GM23338 (cell line): ENCODE results near the gene ATXN2. TPM values are rescaled to one million over a fixed set of nuclear protein-coding genes. Genes with fewer than 3 reads are reported as not detected.

Experiments
- ATAC-seq: fragments of 200-7000 bp; cut with Tn5 transposase; 3 replicates; pipeline ENCODE4 v1.9.1; 2020
- DNase-seq: peaks from one replicate; pipeline ENCODE4 v3.0.0-alpha.2; 2015; ENCODE audit warnings: low spot score
- H2AFZ ChIP-seq: fragments of 200-600 bp; sonication (generic); 2 replicates; pipeline ENCODE4 v1.8.0; 2016; ENCODE audit warnings: antibody characterized with exemption, mild to moderate bottlenecking, moderate library complexity
- H3F3A ChIP-seq: fragments of 200-600 bp; sonication (generic); replicated peaks from 2 replicates; pipeline ENCODE4 v1.8.0; 2017; ENCODE audit warnings: antibody characterized with exemption, mixed run types, low read depth
- H3K27ac ChIP-seq: fragments of 200-600 bp; sonication (generic); 2 replicates; pipeline ENCODE4 v1.6.1; 2016; ENCODE audit warnings: low read depth
- H3K27me3 ChIP-seq: fragments of 200-600 bp; sonication (generic); 2 replicates; pipeline ENCODE4 v1.8.0; 2016; ENCODE audit warnings: mild to moderate bottlenecking, mixed run types, moderate library complexity; ENCODE audit not compliant: insufficient read depth
- H3K36me3 ChIP-seq: fragments of 200-600 bp; sonication (generic); 2 replicates; pipeline ENCODE4 v1.8.0; 2016; ENCODE audit warnings: mild to moderate bottlenecking; ENCODE audit not compliant: insufficient read depth
- H3K4me1 ChIP-seq: fragments of 200-600 bp; sonication (generic); 2 replicates; pipeline ENCODE4 v1.8.0; 2016; ENCODE audit warnings: mild to moderate bottlenecking, moderate library complexity; ENCODE audit not compliant: insufficient read depth
- H3K4me2 ChIP-seq: fragments of 200-600 bp; sonication (generic); 2 replicates; pipeline ENCODE4 v1.7.1; 2017; ENCODE audit warnings: mixed run types
- H3K4me3 ChIP-seq: fragments of 200-600 bp; sonication (generic); 2 replicates; pipeline ENCODE4 v1.6.1; 2016; ENCODE audit warnings: mixed run types
- H3K79me2 ChIP-seq: fragments of 200-600 bp; sonication (generic); replicated peaks from 2 replicates; pipeline ENCODE4 v1.8.0; 2017; ENCODE audit warnings: mild to moderate bottlenecking; ENCODE audit not compliant: insufficient read depth
- H3K9me2 ChIP-seq: fragments of 200-600 bp; sonication (generic); 2 replicates; pipeline ENCODE4 v1.8.0; 2017; ENCODE audit not compliant: insufficient read depth
- H4K20me1 ChIP-seq: fragments of 200-600 bp; sonication (generic); replicated peaks from 2 replicates; pipeline ENCODE4 v1.8.0; 2017; ENCODE audit warnings: mild to moderate bottlenecking; ENCODE audit not compliant: insufficient read depth
- H3K27ac Mint-ChIP-seq: 2 replicates; pipeline ENCODE4 v1.8.0; 2020; ENCODE audit warnings: inconsistent platforms, mild to moderate bottlenecking, moderate library complexity, mixed read lengths
- H3K27me3 Mint-ChIP-seq: 3 replicates; pipeline ENCODE4 v1.8.0; 2022; ENCODE audit warnings: low read depth, mild to moderate bottlenecking, moderate library complexity, mixed read lengths, inconsistent platforms; ENCODE audit not compliant: insufficient read depth, poor library complexity
- H3K36me3 Mint-ChIP-seq: 3 replicates; pipeline ENCODE4 v1.8.0; 2021; ENCODE audit warnings: low read depth, mild to moderate bottlenecking, inconsistent platforms, moderate library complexity, mixed read lengths
- H3K4me1 Mint-ChIP-seq: 3 replicates; pipeline ENCODE4 v1.8.0; 2020; ENCODE audit warnings: mild to moderate bottlenecking, inconsistent platforms, mixed read lengths
- H3K4me3 Mint-ChIP-seq: 3 replicates; pipeline ENCODE4 v1.8.0; 2021; ENCODE audit warnings: moderate library complexity, mild to moderate bottlenecking, inconsistent platforms, mixed read lengths
- H3K9me3 Mint-ChIP-seq: 3 replicates; pipeline ENCODE4 v1.8.0; 2020; ENCODE audit warnings: moderate library complexity, mild to moderate bottlenecking, inconsistent platforms, mixed read lengths
- CREB1 ChIP-seq: fragments of 250-450 bp; sonication (Bioruptor Pico); IDR thresholded peaks from 2 replicates; pipeline ENCODE4 v1.5.0; 2020; ENCODE audit warnings: low read depth, mild to moderate bottlenecking, moderate library complexity
- EZH2 ChIP-seq: fragments of 200-600 bp; sonication (generic); IDR thresholded peaks from one replicate; pipeline ENCODE4 v1.8.0; 2017; ENCODE audit warnings: antibody characterized with exemption, mild to moderate bottlenecking, low read depth; ENCODE audit not compliant: unreplicated experiment
- EZH2phosphoT487 ChIP-seq: fragments of 200-600 bp; sonication (generic); IDR thresholded peaks from one replicate; pipeline ENCODE4 v1.8.1; 2018; ENCODE audit warnings: antibody characterized with exemption; ENCODE audit not compliant: unreplicated experiment
- JUNB ChIP-seq: IDR thresholded peaks from one replicate; pipeline ENCODE4 v1.6.1; 2016; ENCODE audit warnings: antibody characterized with exemption; ENCODE audit not compliant: unreplicated experiment
- NANOG ChIP-seq: IDR thresholded peaks from 2 replicates; pipeline ENCODE4 v1.6.1; 2016; ENCODE audit warnings: antibody characterized with exemption, borderline replicate concordance
- POLR2AphosphoS5 ChIP-seq: IDR thresholded peaks from 2 replicates; pipeline ENCODE4 v1.6.1; 2016; ENCODE audit warnings: antibody characterized with exemption, low read depth
- REST ChIP-seq: IDR thresholded peaks from one replicate; pipeline ENCODE4 v1.6.1; 2018; ENCODE audit warnings: antibody characterized with exemption; ENCODE audit not compliant: unreplicated experiment
- STAT1 ChIP-seq: IDR thresholded peaks from one replicate; pipeline ENCODE4 v1.6.1; 2016; ENCODE audit warnings: antibody characterized with exemption; ENCODE audit not compliant: unreplicated experiment
- ZNF114 ChIP-seq: fragments of 250-450 bp; sonication (Bioruptor Pico); IDR thresholded peaks from 2 replicates; pipeline ENCODE4 v1.5.0; 2020; ENCODE audit warnings: mild to moderate bottlenecking, moderate library complexity
- ZNF331 ChIP-seq: fragments of 250-450 bp; sonication (Bioruptor Pico); IDR thresholded peaks from 2 replicates; pipeline ENCODE4 v1.5.0; 2020; ENCODE audit warnings: low read depth, mild to moderate bottlenecking, moderate library complexity
- polyA plus RNA-seq: library from polyadenylated mRNA; unstranded; fragments of >200 nt; fragmentation: Nextera tagmentation; extraction: Ambion mirVana; gene quantifications from 2 replicates; pipeline ENCODE4 v1.2.1, GENCODE V29; 2016
- total RNA-seq: library from RNA; depleted of rRNA; stranded (reverse); fragments of >200 nt; shearing (Covaris generic); gene quantifications from 2 replicates; pipeline ENCODE4 v1.2.3, GENCODE V29; 2014
- TF ChIP-seq, protein P1 (sequence below): fragments of 250-450 bp; sonication (Bioruptor Pico); IDR thresholded peaks from 2 replicates; pipeline ENCODE4 v1.5.0; 2020; ENCODE audit warnings: mild to moderate bottlenecking, moderate library complexity
- TF ChIP-seq, protein P2 (sequence below), 2 experiments: fragments of 200-600 bp in 1 of 2; sonication (generic) in 1 of 2; conservative IDR thresholded peaks; 2 replicates each; pipeline versions ENCODE4 v1.5.1 to v1.6.1; 2016 to 2017; ENCODE audit warnings: antibody characterized with exemption in 2 of 2, low read depth in 2 of 2, mild to moderate bottlenecking in 2 of 2, moderate library complexity in 1 of 2

The ATXN2 gene
- total and polyA plus RNA-seq, 2 experiments from 2014 or later = 44.8 to 59.5 TPM

DNA sequence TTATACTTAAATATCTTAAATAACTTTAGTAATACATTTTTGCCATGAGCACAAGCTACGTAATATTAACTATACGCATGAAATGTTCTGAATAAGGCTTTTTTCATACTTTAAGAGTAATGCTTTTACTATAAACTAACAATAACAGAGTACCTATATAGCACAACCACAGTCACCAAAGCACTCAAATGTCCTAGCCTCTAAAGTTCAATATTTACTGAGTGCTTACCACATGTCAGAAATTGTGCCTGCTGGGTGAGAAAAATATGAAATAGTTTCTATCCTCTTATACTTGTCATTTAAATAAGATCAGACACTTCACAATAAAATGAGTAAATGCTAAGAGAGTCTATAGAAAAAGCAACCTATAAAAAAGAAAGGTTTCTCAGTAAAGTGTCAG is 110.3 kb downstream of the ATXN2 start (continued):
- TF ChIP-seq, protein P1, sequence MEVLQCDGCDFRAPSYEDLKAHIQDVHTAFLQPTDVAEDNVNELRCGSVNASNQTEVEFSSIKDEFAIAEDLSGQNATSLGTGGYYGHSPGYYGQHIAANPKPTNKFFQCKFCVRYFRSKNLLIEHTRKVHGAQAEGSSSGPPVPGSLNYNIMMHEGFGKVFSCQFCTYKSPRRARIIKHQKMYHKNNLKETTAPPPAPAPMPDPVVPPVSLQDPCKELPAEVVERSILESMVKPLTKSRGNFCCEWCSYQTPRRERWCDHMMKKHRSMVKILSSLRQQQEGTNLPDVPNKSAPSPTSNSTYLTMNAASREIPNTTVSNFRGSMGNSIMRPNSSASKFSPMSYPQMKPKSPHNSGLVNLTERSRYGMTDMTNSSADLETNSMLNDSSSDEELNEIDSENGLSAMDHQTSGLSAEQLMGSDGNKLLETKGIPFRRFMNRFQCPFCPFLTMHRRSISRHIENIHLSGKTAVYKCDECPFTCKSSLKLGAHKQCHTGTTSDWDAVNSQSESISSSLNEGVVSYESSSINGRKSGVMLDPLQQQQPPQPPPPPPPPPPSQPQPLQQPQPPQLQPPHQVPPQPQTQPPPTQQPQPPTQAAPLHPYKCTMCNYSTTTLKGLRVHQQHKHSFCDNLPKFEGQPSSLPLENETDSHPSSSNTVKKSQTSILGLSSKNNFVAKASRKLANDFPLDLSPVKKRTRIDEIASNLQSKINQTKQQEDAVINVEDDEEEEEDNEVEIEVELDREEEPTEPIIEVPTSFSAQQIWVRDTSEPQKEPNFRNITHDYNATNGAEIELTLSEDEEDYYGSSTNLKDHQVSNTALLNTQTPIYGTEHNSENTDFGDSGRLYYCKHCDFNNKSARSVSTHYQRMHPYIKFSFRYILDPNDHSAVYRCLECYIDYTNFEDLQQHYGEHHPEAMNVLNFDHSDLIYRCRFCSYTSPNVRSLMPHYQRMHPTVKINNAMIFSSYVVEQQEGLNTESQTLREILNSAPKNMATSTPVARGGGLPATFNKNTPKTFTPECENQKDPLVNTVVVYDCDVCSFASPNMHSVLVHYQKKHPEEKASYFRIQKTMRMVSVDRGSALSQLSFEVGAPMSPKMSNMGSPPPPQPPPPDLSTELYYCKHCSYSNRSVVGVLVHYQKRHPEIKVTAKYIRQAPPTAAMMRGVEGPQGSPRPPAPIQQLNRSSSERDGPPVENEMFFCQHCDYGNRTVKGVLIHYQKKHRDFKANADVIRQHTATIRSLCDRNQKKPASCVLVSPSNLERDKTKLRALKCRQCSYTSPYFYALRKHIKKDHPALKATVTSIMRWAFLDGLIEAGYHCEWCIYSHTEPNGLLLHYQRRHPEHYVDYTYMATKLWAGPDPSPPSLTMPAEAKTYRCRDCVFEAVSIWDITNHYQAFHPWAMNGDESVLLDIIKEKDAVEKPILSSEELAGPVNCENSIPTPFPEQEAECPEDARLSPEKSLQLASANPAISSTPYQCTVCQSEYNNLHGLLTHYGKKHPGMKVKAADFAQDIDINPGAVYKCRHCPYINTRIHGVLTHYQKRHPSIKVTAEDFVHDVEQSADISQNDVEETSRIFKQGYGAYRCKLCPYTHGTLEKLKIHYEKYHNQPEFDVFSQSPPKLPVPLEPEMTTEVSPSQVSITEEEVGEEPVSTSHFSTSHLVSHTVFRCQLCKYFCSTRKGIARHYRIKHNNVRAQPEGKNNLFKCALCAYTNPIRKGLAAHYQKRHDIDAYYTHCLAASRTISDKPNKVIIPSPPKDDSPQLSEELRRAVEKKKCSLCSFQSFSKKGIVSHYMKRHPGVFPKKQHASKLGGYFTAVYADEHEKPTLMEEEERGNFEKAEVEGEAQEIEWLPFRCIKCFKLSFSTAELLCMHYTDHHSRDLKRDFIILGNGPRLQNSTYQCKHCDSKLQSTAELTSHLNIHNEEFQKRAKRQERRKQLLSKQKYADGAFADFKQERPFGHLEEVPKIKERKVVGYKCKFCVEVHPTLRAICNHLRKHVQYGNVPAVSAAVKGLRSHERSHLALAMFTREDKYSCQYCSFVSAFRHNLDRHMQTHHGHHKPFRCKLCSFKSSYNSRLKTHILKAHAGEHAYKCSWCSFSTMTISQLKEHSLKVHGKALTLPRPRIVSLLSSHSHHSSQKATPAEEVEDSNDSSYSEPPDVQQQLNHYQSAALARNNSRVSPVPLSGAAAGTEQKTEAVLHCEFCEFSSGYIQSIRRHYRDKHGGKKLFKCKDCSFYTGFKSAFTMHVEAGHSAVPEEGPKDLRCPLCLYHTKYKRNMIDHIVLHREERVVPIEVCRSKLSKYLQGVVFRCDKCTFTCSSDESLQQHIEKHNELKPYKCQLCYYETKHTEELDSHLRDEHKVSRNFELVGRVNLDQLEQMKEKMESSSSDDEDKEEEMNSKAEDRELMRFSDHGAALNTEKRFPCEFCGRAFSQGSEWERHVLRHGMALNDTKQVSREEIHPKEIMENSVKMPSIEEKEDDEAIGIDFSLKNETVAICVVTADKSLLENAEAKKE (CRISPR knock-in tag) = no peak

DNA sequence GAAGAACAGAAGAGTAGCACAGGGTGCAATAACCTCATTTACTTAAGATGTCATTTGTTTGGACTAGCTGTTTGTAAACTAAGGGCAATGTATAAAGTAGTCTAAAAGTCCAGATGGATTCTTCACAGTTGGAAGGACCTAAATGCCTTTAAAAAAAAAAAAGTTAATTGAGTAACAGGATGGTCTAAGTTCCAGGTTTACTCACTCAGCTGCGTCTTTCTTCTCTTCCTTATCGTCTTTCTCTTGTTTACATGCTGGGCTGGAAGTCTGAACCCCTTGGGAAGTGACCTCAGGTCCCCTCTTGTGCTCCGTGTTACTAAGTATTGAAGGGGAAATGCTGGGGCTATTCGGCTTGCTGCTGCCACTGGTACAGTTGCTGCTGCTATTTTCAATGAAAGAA is 110.8 kb downstream of the ATXN2 start:
- no peak overlapping the region for H3K4me3 Mint-ChIP-seq
- H3F3A ChIP-seq = no peaks in the 10 kb centered on the region
- peaks cover 35% of the 10 kb centered on the region for H3K36me3 ChIP-seq
- DNase-seq = no peak
- no peak overlapping the region for H3K27ac ChIP-seq
- H3K4me1 Mint-ChIP-seq = no peaks in the 10 kb centered on the region
- no peak overlapping the region for H2AFZ ChIP-seq
- H3K4me3 ChIP-seq = no peak overlapping the region
- H3K4me1 ChIP-seq = no peaks in the 10 kb centered on the region
- peaks cover 57% of the 10 kb centered on the region for H3K36me3 Mint-ChIP-seq
- H3K9me3 Mint-ChIP-seq = no peaks in the 10 kb centered on the region
- H3K79me2 ChIP-seq = no peaks in the 10 kb centered on the region
- no peak overlapping the region for H3K27ac Mint-ChIP-seq
- H4K20me1 ChIP-seq = 0 out of 2 replicates have a peak, but pooled peaks cover 4% of the 10 kb centered on the region
- no peak for ATAC-seq
- H3K27me3 ChIP-seq = no peaks in the 10 kb centered on the region
- no peaks in the 10 kb centered on the region for H3K9me2 ChIP-seq
- H3K4me2 ChIP-seq = no peak overlapping the region
- no peaks in the 10 kb centered on the region for H3K27me3 Mint-ChIP-seq
- TF ChIP-seq CREB1 (CRISPR knock-in tag) (no peak), JUNB (no peak), REST (no peak), EZH2phosphoT487 (no peak), NANOG (no peak), POLR2AphosphoS5 (no peak), ZNF331 (no peak), EZH2 (no peak), ZNF114 (no peak), STAT1 (no peak)
- TF ChIP-seq, protein P2, sequence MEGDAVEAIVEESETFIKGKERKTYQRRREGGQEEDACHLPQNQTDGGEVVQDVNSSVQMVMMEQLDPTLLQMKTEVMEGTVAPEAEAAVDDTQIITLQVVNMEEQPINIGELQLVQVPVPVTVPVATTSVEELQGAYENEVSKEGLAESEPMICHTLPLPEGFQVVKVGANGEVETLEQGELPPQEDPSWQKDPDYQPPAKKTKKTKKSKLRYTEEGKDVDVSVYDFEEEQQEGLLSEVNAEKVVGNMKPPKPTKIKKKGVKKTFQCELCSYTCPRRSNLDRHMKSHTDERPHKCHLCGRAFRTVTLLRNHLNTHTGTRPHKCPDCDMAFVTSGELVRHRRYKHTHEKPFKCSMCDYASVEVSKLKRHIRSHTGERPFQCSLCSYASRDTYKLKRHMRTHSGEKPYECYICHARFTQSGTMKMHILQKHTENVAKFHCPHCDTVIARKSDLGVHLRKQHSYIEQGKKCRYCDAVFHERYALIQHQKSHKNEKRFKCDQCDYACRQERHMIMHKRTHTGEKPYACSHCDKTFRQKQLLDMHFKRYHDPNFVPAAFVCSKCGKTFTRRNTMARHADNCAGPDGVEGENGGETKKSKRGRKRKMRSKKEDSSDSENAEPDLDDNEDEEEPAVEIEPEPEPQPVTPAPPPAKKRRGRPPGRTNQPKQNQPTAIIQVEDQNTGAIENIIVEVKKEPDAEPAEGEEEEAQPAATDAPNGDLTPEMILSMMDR (conservative IDR thresholded peaks at IDR 0.05; ENCODE audit: low read depth in 2 of 2) = no peak
